SU-DHL-6 (cell line): Measurements from ENCODE around the gene CFAP54.

Experiments
- EZH2phosphoT487 ChIP-seq: fragments of 200-600 bp; sonication (generic), shearing (Covaris generic); conservative IDR thresholded peaks from 2 replicates; pipeline ENCODE4 v1.6.1; 2018; ENCODE audit warnings: mild to moderate bottlenecking, antibody characterized with exemption, low read length, moderate library complexity, mixed read lengths
- TF ChIP-seq, protein P1 (sequence below): fragments of 200-600 bp; sonication (generic); IDR thresholded peaks from one replicate; pipeline ENCODE4 v1.5.1; 2017; ENCODE audit warnings: antibody characterized with exemption, mild to moderate bottlenecking, low read length, moderate library complexity; ENCODE audit not compliant: insufficient read depth, poor library complexity, severe bottlenecking

DNA sequence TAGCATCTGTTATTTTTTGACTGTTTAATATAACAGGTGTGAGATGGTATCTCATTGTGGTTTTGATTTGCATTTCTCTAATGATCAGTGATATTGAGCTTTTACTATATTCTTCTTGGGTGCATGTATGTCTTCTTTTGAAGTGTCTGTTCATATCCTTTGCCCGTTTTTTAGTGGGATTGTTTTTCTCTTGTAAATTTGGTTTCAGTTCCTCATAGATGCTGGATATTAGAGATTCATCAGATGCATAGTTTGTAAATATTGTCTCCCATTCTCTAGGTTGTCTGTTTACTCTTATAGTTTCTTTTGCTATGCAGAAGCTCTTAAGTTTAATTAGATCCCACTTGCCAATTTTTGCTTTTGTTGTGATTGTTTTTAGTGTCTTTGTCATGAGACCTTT is 368.8 kb downstream of the CFAP54 start:
- TF ChIP-seq, protein P1, sequence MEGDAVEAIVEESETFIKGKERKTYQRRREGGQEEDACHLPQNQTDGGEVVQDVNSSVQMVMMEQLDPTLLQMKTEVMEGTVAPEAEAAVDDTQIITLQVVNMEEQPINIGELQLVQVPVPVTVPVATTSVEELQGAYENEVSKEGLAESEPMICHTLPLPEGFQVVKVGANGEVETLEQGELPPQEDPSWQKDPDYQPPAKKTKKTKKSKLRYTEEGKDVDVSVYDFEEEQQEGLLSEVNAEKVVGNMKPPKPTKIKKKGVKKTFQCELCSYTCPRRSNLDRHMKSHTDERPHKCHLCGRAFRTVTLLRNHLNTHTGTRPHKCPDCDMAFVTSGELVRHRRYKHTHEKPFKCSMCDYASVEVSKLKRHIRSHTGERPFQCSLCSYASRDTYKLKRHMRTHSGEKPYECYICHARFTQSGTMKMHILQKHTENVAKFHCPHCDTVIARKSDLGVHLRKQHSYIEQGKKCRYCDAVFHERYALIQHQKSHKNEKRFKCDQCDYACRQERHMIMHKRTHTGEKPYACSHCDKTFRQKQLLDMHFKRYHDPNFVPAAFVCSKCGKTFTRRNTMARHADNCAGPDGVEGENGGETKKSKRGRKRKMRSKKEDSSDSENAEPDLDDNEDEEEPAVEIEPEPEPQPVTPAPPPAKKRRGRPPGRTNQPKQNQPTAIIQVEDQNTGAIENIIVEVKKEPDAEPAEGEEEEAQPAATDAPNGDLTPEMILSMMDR = no peak
- no peak for TF ChIP-seq EZH2phosphoT487
